ENCODE data around the gene FAM240B.

FAM240B gene

GRCh38 chr9:38718148-38718547 lies 1.8 kb downstream of the FAM240B start:
- Histone ChIP-seq H2BK15ac (ENCODE audit: low read length) (no peak overlapping the region), H3K18ac (ENCODE audit: low read length) (no peak overlapping the region), H3K27ac (replicated peaks; ENCODE audit: low read length) (no peak overlapping the region), H4K91ac (ENCODE audit: low read depth, low read length, poor library complexity) (no peak overlapping the region), H2BK120ac (ENCODE audit: low read depth, low read length) (no peak overlapping the region), H3K4ac (ENCODE audit: low read length) (no peak overlapping the region), H2AFZ (ENCODE audit: low read length) (no peak overlapping the region), H3K27me3 (ENCODE audit: control insufficient read depth in 3 of 3, insufficient read depth in 3 of 3, low read depth in 1 of 3, low read length in 3 of 3) (no peaks in the 10 kb centered on the region), H3K9ac (ENCODE audit: low read depth, low read length, poor library complexity) (no peak overlapping the region), H3K36me3 (replicated peaks in 1 of 2; ENCODE audit: control insufficient read depth in 2 of 2, insufficient read depth in 2 of 2, low read length in 2 of 2) (no peaks in the 10 kb centered on the region), H2BK5ac (ENCODE audit: low read length) (no peak overlapping the region), H3K4me1 (ENCODE audit: control insufficient read depth in 2 of 2, insufficient read depth in 1 of 2, low read depth in 1 of 2, low read length in 2 of 2) (peaks cover 0 to 7% of the 10 kb centered on the region in 2 donors), H3K23ac (ENCODE audit: low read depth, low read length, poor library complexity) (no peak overlapping the region), H4K8ac (ENCODE audit: low read depth, low read length) (no peak overlapping the region), H3K14ac (ENCODE audit: low read length) (no peak overlapping the region), H2AK5ac (ENCODE audit: low read depth, low read length) (no peak overlapping the region), H3K4me2 (ENCODE audit: insufficient read depth, low read length, poor library complexity, severe bottlenecking) (no peak overlapping the region), H3K79me1 (ENCODE audit: low read depth, low read length) (no peaks in the 10 kb centered on the region), H3K4me3 (ENCODE audit: low read length in 2 of 2) (no peak overlapping the region), H3K9me3 (replicated peaks in 1 of 2; ENCODE audit: control insufficient read depth in 2 of 2, insufficient read depth in 1 of 2, low read depth in 1 of 2, low read length in 2 of 2) (no peaks in the 10 kb centered on the region), H2BK12ac (ENCODE audit: low read length) (no peak overlapping the region)
- no peak for DNase-seq (ENCODE audit: low spot score)
- WGBS, 2 donors (ENCODE audit: extremely low coverage in 2 of 2, insufficient read length in 2 of 2, insufficient replicate concordance in 1 of 2): no CpG with 5 or more reads among the region's 1 CpG

- H4K8ac ChIP-seq (ENCODE audit: low read depth, low read length): no peak overlapping the region
- peaks cover 0 to 7% of the 10 kb centered on the region in 2 donors for H3K4me1 ChIP-seq (ENCODE audit: control insufficient read depth in 2 of 2, insufficient read depth in 1 of 2, low read depth in 1 of 2, low read length in 2 of 2)
- no peaks in the 10 kb centered on the region for H3K36me3 ChIP-seq (replicated peaks in 1 of 2; ENCODE audit: control insufficient read depth in 2 of 2, insufficient read depth in 2 of 2, low read length in 2 of 2)
- no peak overlapping the region for H3K23ac ChIP-seq (ENCODE audit: low read depth, low read length, poor library complexity)
- H3K27me3 ChIP-seq (ENCODE audit: control insufficient read depth in 3 of 3, insufficient read depth in 3 of 3, low read depth in 1 of 3, low read length in 3 of 3): no peaks in the 10 kb centered on the region
- H2BK5ac ChIP-seq (ENCODE audit: low read length): no peak overlapping the region
- H3K27ac ChIP-seq (replicated peaks; ENCODE audit: low read length): no peak overlapping the region
- DNase-seq (ENCODE audit: low spot score): no peak
- WGBS, 2 donors (ENCODE audit: extremely low coverage in 2 of 2, insufficient read length in 2 of 2, insufficient replicate concordance in 1 of 2): no CpG with 5 or more reads among the region's 2 CpGs
- no peak overlapping the region for H3K9ac ChIP-seq (ENCODE audit: low read depth, low read length, poor library complexity)
- H4K91ac ChIP-seq (ENCODE audit: low read depth, low read length, poor library complexity): no peak overlapping the region
- H3K4ac ChIP-seq (ENCODE audit: low read length): no peak overlapping the region
- H3K9me3 ChIP-seq (replicated peaks in 1 of 2; ENCODE audit: control insufficient read depth in 2 of 2, insufficient read depth in 1 of 2, low read depth in 1 of 2, low read length in 2 of 2): no peaks in the 10 kb centered on the region
- H3K14ac ChIP-seq (ENCODE audit: low read length): no peak overlapping the region
- no peak overlapping the region for H2BK12ac ChIP-seq (ENCODE audit: low read length)
- no peak overlapping the region for H2AFZ ChIP-seq (ENCODE audit: low read length)
- no peak overlapping the region for H2BK15ac ChIP-seq (ENCODE audit: low read length)
- no peak overlapping the region for H3K18ac ChIP-seq (ENCODE audit: low read length)
- H3K79me1 ChIP-seq (ENCODE audit: low read depth, low read length): no peaks in the 10 kb centered on the region
- no peak overlapping the region for H2AK5ac ChIP-seq (ENCODE audit: low read depth, low read length)
- H3K4me3 ChIP-seq (ENCODE audit: low read length in 2 of 2): no peak overlapping the region
- H2BK120ac ChIP-seq (ENCODE audit: low read depth, low read length): no peak overlapping the region
- H3K4me2 ChIP-seq (ENCODE audit: insufficient read depth, low read length, poor library complexity, severe bottlenecking): no peak overlapping the region
Measured at GRCh38 chr9:38715684-38716083, 4.2 kb downstream of the FAM240B start.

GRCh38 chr9:38713426-38713825 lies 6.5 kb downstream of the FAM240B start:
- no peak overlapping the region for H3K14ac ChIP-seq (ENCODE audit: low read length)
- no peak overlapping the region for H2BK12ac ChIP-seq (ENCODE audit: low read length)

DNA sequence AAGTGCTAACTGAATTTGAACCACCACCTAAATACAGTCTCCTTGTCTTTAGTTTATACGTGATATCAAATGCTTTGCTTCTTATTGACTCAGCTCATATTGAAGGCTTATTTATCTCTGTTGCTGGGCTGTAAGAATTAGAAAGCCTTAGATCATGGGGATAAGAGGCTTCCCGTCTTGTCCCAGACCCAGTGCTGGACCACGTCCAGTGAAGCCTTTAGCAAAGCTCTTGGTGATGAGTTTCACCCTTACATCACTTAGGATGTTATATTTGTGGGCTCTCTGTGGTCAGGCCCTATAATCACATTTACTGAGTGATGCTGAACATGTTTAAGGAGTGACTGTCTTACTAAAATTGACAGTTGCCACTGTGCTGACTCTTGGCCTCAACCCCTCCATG lies 11.2 kb downstream of the FAM240B start:
- H2BK5ac ChIP-seq (ENCODE audit: low read length): no peak overlapping the region
- DNase-seq (ENCODE audit: low spot score): no peak
- no peaks in the 10 kb centered on the region for H3K4me1 ChIP-seq (ENCODE audit: control insufficient read depth in 2 of 2, insufficient read depth in 1 of 2, low read depth in 1 of 2, low read length in 2 of 2)
- H3K4me2 ChIP-seq (ENCODE audit: insufficient read depth, low read length, poor library complexity, severe bottlenecking): no peak overlapping the region
- no peak overlapping the region for H4K8ac ChIP-seq (ENCODE audit: low read depth, low read length)
- H3K9me3 ChIP-seq (replicated peaks in 1 of 2; ENCODE audit: control insufficient read depth in 2 of 2, insufficient read depth in 1 of 2, low read depth in 1 of 2, low read length in 2 of 2): no peaks in the 10 kb centered on the region
- H2BK120ac ChIP-seq (ENCODE audit: low read depth, low read length): no peak overlapping the region
- H3K27me3 ChIP-seq (ENCODE audit: control insufficient read depth in 3 of 3, insufficient read depth in 3 of 3, low read depth in 1 of 3, low read length in 3 of 3): no peaks in the 10 kb centered on the region
- H4K91ac ChIP-seq (ENCODE audit: low read depth, low read length, poor library complexity): no peak overlapping the region
- no CpG with 5 or more reads among the region's 3 CpGs for WGBS, 2 donors (ENCODE audit: extremely low coverage in 2 of 2, insufficient read length in 2 of 2, insufficient replicate concordance in 1 of 2)
- H3K23ac ChIP-seq (ENCODE audit: low read depth, low read length, poor library complexity): no peak overlapping the region
- H2AK5ac ChIP-seq (ENCODE audit: low read depth, low read length): no peak overlapping the region
- no peak overlapping the region for H2AFZ ChIP-seq (ENCODE audit: low read length)
- H2BK15ac ChIP-seq (ENCODE audit: low read length): no peak overlapping the region
- no peak overlapping the region for H3K4me3 ChIP-seq (ENCODE audit: low read length in 2 of 2)
- H3K14ac ChIP-seq (ENCODE audit: low read length): no peak overlapping the region
- no peak overlapping the region for H3K9ac ChIP-seq (ENCODE audit: low read depth, low read length, poor library complexity)
- H3K27ac ChIP-seq (replicated peaks; ENCODE audit: low read length): no peak overlapping the region
- H3K18ac ChIP-seq (ENCODE audit: low read length): no peak overlapping the region
- H3K4ac ChIP-seq (ENCODE audit: low read length): no peak overlapping the region
- no peaks in the 10 kb centered on the region for H3K79me1 ChIP-seq (ENCODE audit: low read depth, low read length)
- H2BK12ac ChIP-seq (ENCODE audit: low read length): no peak overlapping the region
- H3K36me3 ChIP-seq (replicated peaks in 1 of 2; ENCODE audit: control insufficient read depth in 2 of 2, insufficient read depth in 2 of 2, low read length in 2 of 2): no peaks in the 10 kb centered on the region

More at GRCh38 chr9:38713426-38713825, 6.5 kb downstream of the FAM240B start:
- Histone ChIP-seq H3K4me1 (ENCODE audit: control insufficient read depth in 2 of 2, insufficient read depth in 1 of 2, low read depth in 1 of 2, low read length in 2 of 2) (peaks cover 0 to 7% of the 10 kb centered on the region in 2 donors), H3K18ac (ENCODE audit: low read length) (no peak overlapping the region), H3K9me3 (replicated peaks in 1 of 2; ENCODE audit: control insufficient read depth in 2 of 2, insufficient read depth in 1 of 2, low read depth in 1 of 2, low read length in 2 of 2) (no peaks in the 10 kb centered on the region), H3K9ac (ENCODE audit: low read depth, low read length, poor library complexity) (no peak overlapping the region), H3K36me3 (replicated peaks in 1 of 2; ENCODE audit: control insufficient read depth in 2 of 2, insufficient read depth in 2 of 2, low read length in 2 of 2) (no peaks in the 10 kb centered on the region), H4K8ac (ENCODE audit: low read depth, low read length) (no peak overlapping the region), H4K91ac (ENCODE audit: low read depth, low read length, poor library complexity) (no peak overlapping the region), H3K4me3 (ENCODE audit: low read length in 2 of 2) (no peak overlapping the region), H2BK120ac (ENCODE audit: low read depth, low read length) (no peak overlapping the region), H3K4ac (ENCODE audit: low read length) (no peak overlapping the region), H3K23ac (ENCODE audit: low read depth, low read length, poor library complexity) (no peak overlapping the region), H2AFZ (ENCODE audit: low read length) (no peak overlapping the region), H3K4me2 (ENCODE audit: insufficient read depth, low read length, poor library complexity, severe bottlenecking) (no peak overlapping the region), H3K79me1 (ENCODE audit: low read depth, low read length) (no peaks in the 10 kb centered on the region), H3K27ac (replicated peaks; ENCODE audit: low read length) (no peak overlapping the region), H2AK5ac (ENCODE audit: low read depth, low read length) (no peak overlapping the region), H2BK15ac (ENCODE audit: low read length) (no peak overlapping the region), H3K27me3 (ENCODE audit: control insufficient read depth in 3 of 3, insufficient read depth in 3 of 3, low read depth in 1 of 3, low read length in 3 of 3) (no peaks in the 10 kb centered on the region), H2BK5ac (ENCODE audit: low read length) (no peak overlapping the region)
- no CpG with 5 or more reads among the region's 5 CpGs for WGBS, 2 donors (ENCODE audit: extremely low coverage in 2 of 2, insufficient read length in 2 of 2, insufficient replicate concordance in 1 of 2)
- DNase-seq (ENCODE audit: low spot score): no peak

Measured in neuronal stem cell (in vitro differentiated cells).